ENCODE measurements around the gene GIT2. TPM values are rescaled to one million over a fixed set of nuclear protein-coding genes. Genes with fewer than 3 reads are reported as not detected.

Gene GIT2
- total and polyA plus RNA-seq, 8 donors, result 6.4 to 98.6 (median 39.2) TPM

DNA sequence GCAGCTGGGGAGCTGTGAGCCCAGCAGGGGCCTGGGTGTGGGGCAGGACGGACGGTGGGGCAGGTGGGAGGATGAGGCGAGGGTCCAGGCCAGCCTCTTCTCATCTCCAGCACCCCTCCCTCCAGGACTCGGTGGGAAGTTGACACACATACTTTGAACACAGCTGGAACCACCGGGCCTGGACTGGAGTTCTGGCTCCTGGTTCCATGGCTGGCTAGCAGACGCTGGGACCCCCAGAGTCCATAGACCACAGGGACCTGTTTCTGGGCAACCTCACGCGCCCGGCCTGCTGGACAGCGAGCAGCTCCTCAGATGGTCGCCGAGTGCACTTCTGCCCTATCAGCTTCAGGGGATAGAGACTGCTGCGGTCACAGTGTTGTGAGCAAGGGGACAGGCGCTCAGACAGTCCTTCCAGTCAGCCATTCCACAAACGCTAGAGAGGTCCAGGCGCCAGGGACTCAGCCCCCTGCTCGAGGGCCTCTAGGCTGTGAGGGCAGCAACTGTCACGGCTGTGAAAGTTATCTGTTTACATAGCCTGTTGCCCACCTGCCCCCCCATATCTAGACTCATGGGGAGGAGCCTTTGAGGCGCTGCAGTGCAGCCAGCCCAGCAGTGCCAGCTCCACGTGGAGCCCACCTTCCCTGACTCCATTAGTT is 70.9 kb downstream of the GIT2 start:
- no peak overlapping the region for H3K4me3 ChIP-seq
- DNase-seq, result peak in 1 of 2 donors; percentile 56
- no peaks in the 10 kb centered on the region for H3K9me3 ChIP-seq
- TF ChIP-seq, protein P1, sequence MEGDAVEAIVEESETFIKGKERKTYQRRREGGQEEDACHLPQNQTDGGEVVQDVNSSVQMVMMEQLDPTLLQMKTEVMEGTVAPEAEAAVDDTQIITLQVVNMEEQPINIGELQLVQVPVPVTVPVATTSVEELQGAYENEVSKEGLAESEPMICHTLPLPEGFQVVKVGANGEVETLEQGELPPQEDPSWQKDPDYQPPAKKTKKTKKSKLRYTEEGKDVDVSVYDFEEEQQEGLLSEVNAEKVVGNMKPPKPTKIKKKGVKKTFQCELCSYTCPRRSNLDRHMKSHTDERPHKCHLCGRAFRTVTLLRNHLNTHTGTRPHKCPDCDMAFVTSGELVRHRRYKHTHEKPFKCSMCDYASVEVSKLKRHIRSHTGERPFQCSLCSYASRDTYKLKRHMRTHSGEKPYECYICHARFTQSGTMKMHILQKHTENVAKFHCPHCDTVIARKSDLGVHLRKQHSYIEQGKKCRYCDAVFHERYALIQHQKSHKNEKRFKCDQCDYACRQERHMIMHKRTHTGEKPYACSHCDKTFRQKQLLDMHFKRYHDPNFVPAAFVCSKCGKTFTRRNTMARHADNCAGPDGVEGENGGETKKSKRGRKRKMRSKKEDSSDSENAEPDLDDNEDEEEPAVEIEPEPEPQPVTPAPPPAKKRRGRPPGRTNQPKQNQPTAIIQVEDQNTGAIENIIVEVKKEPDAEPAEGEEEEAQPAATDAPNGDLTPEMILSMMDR (IDR thresholded peaks at IDR 0.05), result no peak
- TF ChIP-seq POLR2A (IDR thresholded peaks at IDR 0.05), result no peak
- no peak for TF ChIP-seq EP300 (IDR thresholded peaks at IDR 0.05)
- TF ChIP-seq POLR2AphosphoS5 (IDR thresholded peaks at IDR 0.05), result no peak
- WGBS, 5 donors, result 55 to 75% (median 69%) methylated on average over 10 to 20 of the region's 20 CpGs
- peaks cover 16 to 76% (median 52%) of the 10 kb centered on the region in 4 donors for H3K36me3 ChIP-seq
- peaks cover 0 to 10% (median 7%) of the 10 kb centered on the region in 4 donors for H3K4me1 ChIP-seq
- no peak overlapping the region for H3K27ac ChIP-seq
- intact Hi-C loops (cut with DNase I; ENCODE audit: low total_unique reads), result no loop called here
- no peaks in the 10 kb centered on the region for H3K27me3 ChIP-seq

DNA sequence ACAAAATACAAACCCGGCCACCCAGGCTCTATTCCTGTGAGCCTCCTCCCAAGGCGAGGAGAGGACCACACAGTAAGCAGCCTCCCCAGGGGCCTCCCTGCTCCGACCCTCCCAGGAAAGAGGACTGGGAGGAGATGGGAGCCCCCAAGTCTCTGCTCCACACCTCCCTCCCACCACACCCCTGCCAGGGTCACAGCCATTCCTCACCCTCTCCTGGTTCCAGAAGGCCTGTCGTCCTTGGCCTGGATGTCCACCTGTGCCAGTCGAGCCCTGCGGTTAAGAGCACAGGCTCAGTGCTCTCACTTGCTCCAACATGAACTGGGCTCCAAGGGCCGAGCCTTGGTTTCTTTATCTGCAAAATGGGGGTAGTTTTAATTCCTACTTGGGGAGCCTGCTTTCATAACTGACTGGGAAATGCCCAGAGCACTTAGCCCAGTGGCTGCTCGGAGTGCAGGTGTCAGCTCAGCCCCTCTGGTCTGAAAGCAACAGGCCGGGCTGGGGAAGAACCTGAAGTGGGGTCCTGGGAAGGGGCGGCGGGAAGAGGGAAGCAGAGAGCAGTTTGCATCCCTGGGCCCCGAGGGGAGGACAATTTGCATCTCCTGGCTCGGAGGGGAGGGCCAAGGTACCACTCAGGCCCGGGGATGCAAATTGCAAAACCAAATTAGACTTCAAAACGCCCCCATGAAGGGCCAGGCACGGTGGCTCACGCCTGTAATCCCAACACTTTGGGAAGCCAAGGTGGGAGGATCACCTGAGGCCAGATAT is 72.5 kb downstream of the GIT2 start:
- Histone ChIP-seq H3K36me3 (peaks cover 20 to 78% (median 57%) of the 10 kb centered on the region in 4 donors), H3K4me3 (no peak overlapping the region), H3K9me3 (no peaks in the 10 kb centered on the region), H3K27me3 (no peaks in the 10 kb centered on the region), H3K4me1 (no peaks in the 10 kb centered on the region), H3K27ac (no peak overlapping the region)
- 81 to 86% (median 82%) methylated on average over 15 to 17 of the region's 17 CpGs for WGBS, 5 donors
- intact Hi-C loops (cut with DNase I; ENCODE audit: low total_unique reads), result no loop called here
- TF ChIP-seq POLR2A (IDR thresholded peaks at IDR 0.05) (no peak), POLR2AphosphoS5 (IDR thresholded peaks at IDR 0.05) (no peak), EP300 (IDR thresholded peaks at IDR 0.05) (no peak)
- TF ChIP-seq, protein P1 (IDR thresholded peaks at IDR 0.05), result no peak
- no peak for DNase-seq

DNA sequence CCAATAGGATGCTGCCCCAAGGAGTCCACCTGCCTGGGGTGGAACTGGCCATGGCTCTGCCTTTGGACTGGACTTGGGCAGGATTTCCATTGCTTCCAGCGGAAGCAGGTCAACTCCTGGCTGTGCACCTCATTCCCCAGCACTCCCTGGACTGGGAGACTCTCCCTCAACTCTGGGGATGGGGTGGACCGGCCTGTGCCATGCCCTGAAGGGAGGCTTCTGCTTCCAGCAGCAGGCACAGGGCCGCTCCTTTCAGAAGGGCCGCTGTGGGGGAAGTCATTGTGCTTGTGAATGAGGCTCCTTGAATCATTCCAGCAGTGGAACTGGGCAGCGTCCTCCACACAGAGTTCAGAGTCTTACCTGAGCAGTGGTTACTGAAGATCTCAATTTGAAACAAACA is 73.1 kb downstream of the GIT2 start:
- intact Hi-C loops (cut with DNase I; ENCODE audit: low total_unique reads), result no loop called here
- Histone ChIP-seq H3K9me3 (no peaks in the 10 kb centered on the region), H3K27ac (no peak overlapping the region), H3K36me3 (peaks cover 23 to 78% (median 61%) of the 10 kb centered on the region in 4 donors), H3K4me1 (no peaks in the 10 kb centered on the region), H3K27me3 (no peaks in the 10 kb centered on the region), H3K4me3 (no peak overlapping the region)
- no peak for DNase-seq
- 85 to 89% (median 88%) methylated on average over 5 of the region's 5 CpGs for WGBS, 5 donors
- no peak for TF ChIP-seq POLR2A (IDR thresholded peaks at IDR 0.05)
- TF ChIP-seq, protein P1 (IDR thresholded peaks at IDR 0.05), result no peak
- no peak for TF ChIP-seq EP300 (IDR thresholded peaks at IDR 0.05)
- no peak for TF ChIP-seq POLR2AphosphoS5 (IDR thresholded peaks at IDR 0.05)

GRCh38 chr12:109921982-109922381 is 74.2 kb downstream of the GIT2 start:
- intact Hi-C loops (cut with DNase I; ENCODE audit: low total_unique reads), result no loop called here
- no peak for DNase-seq
- no peaks in the 10 kb centered on the region for H3K4me1 ChIP-seq
- no peak for TF ChIP-seq POLR2A (IDR thresholded peaks at IDR 0.05)
- TF ChIP-seq POLR2AphosphoS5 (IDR thresholded peaks at IDR 0.05), result no peak
- TF ChIP-seq, protein P1 (IDR thresholded peaks at IDR 0.05), result no peak
- no peak for TF ChIP-seq EP300 (IDR thresholded peaks at IDR 0.05)
- no peaks in the 10 kb centered on the region for H3K9me3 ChIP-seq
- 61 to 82% (median 80%) methylated on average over 4 of the region's 4 CpGs for WGBS, 5 donors
- H3K4me3 ChIP-seq, result no peak overlapping the region
- H3K36me3 ChIP-seq, result peaks cover 32 to 80% (median 69%) of the 10 kb centered on the region in 4 donors
- no peak overlapping the region for H3K27ac ChIP-seq
- no peaks in the 10 kb centered on the region for H3K27me3 ChIP-seq
